Activated CD4-positive, CD25-positive, alpha-beta regulatory T cell (primary cell): ENCODE measurements around the gene PGBD5.

Source experiments
- DNase-seq, 4 experiments: peaks; one replicate each; lab custom pipeline; 2025; lab: John Stamatoyannopoulos, UW

Gene PGBD5

DNA sequence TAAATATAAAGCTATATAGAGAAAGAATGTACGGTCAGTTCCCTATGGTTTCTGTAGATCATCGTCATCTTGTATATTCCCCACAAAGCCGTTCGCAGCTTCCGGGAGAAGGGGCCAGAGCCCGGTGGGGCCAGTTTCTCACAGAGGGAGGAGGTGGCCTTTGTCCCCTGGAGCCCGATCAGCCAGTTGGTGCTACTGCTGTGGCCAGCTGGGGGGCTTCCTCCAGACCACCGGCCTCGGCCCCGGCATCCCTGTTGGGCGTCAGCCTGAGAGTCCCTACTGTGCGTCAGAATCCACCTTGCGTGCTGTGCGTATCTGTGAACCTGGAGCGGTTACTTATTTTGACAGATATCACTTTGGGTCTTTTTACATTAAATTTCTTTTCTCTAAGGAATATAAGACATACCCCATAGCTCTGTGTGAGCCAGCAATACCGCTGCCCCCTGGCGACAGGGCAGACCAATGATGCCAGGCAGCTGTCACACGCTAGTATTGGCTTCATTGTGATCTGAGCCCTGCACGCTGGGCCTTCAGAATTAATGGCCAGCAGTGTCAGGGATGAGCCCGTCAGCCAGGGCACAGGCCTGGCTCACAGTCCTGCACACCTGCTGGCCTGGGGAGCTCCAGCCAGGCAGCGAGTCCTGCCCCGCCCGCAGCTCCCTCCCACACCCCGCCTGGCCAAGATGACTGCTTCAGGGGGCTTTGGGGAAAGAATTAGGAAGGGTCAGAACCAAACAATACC, 145.9 kb downstream of the PGBD5 start:
- no peak for DNase-seq

GRCh38 chr1:230279583-230279945, 146.6 kb downstream of the PGBD5 start:
- DNase-seq, result no peak

- no peak for DNase-seq
Measured at GRCh38 chr1:230278871-230279582, 147.1 kb downstream of the PGBD5 start.

DNA sequence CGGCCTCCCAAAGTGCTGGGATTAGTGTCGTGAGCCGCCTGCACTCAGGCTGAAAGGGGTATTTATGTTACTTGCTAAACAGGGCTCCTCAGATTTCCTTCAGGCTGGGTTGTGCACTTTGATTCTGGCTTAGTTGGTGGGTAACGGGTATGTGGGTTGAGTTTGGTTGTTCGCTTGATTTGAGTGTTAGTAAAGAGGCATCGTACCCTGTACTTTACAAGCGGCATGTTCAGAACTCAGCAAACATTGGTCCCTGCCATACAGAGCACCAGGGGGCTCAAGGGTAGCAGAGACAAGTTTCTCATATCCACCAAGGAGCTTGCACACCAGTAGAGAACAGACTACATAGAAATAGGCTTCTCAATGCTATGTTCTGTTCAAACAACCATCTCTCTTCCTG, 147.8 kb downstream of the PGBD5 start:
- DNase-seq, result no peak

DNA sequence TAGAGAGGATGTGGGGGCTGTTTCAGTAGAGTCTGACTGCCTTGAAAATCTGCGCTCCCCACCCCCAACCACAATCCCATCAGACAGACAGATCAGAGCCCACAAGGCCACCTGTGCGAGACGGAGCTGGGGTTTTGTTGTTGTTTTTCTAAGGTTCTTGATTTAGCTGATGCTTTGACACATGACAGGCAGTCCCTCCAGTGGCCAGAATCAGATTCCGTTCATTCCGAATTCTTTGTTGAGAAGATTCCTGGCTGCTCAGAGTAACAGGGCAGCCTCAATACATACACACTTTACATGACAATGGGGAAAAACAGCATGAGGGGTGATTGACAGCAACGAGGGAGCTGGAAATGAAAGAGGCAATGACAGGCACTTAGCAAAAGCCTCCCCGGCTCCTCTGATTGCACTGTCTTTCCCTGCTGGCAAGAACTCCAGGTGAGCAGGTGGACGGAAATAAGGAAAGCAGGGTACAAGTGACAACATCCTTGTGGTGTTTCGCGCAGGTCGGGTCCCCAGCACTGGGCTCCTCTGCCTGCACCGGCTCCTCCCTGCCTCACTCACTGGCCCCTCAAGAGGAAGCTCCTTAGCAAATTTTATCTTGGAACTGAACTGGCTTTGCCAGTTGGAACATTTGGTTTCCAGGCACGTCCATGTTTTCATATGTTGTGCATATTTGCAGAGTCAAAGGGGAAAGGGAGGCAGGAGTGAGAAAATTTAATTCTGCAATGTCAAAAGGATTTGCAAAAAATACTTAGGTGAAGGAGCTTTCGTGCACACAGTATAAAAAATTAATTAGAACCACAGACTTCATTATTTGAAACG, 148.7 kb downstream of the PGBD5 start:
- DNase-seq, result no peak

GRCh38 chr1:230276401-230276800, 149.7 kb downstream of the PGBD5 start:
- DNase-seq, result no peak

- no peak for DNase-seq
Measured at GRCh38 chr1:230274254-230274653, 151.9 kb downstream of the PGBD5 start.

GRCh38 chr1:230273141-230273710, 152.9 kb downstream of the PGBD5 start:
- no peak for DNase-seq

DNA sequence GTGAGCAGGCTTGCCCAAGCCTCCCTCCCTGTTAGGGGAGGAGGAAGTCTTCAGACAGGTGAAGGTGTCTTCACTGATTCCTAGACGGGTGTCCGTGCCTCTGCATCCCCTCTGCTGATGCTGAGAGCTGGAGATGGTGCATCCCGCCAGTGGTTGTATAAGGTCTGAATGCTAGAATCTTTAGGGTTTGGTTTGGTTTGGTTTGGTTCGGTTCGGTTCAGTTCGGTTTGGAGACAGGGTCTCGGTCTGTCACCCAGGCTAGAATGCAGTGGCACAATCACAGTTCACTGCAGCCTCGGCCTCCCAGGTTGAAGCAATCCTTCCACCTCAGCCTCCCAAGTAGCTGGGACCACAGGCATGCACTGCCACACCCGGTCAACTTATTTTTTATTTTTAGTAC, 153.6 kb downstream of the PGBD5 start:
- no peak for DNase-seq

GRCh38 chr1:230271300-230272035, 154.7 kb downstream of the PGBD5 start:
- no peak for DNase-seq

GRCh38 chr1:230270559-230271281, 155.4 kb downstream of the PGBD5 start:
- DNase-seq, result no peak

GRCh38 chr1:230270185-230270558, 156.0 kb downstream of the PGBD5 start:
- no peak for DNase-seq

DNA sequence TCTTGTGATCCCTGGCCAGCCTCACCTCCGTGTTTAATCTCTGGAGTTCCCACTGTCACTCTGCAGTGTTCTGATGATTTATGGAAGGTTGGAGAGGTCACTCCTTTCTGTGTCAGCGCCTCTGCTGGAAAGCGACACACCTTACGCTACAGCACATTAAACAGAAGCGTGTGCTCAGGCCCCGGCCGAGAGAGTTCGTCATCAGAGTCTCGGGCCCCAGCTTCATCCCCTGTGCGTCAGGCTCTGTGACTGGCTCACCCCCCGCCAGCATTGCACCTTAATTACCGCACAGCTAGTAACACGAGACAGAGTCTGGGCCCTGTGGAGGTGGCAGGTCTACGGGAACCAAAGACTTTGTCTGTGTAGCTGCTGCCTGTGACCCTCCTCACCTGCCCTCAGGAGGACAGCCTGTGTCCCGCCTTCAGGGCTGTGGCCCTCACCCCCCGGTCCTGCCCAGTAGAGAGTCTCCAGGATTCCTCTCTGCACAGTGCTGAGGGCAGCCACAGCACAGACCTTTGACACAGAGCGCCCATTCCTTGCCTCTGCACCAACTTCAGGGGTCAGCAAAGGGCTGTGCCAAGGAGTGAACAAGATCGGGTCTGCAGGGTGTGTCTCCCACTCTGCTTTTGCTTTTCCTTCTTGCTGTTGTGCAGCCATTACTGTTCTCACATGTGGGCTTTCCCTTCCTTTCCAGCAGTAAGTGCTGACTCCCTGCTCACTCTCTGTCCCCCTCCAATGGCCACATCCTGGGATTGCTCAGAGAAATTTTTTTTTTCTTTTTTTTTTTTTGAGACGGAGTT, 157.6 kb downstream of the PGBD5 start:
- DNase-seq, result no peak

- DNase-seq, result no peak
Measured at GRCh38 chr1:230267338-230268065, 158.6 kb downstream of the PGBD5 start.

DNA sequence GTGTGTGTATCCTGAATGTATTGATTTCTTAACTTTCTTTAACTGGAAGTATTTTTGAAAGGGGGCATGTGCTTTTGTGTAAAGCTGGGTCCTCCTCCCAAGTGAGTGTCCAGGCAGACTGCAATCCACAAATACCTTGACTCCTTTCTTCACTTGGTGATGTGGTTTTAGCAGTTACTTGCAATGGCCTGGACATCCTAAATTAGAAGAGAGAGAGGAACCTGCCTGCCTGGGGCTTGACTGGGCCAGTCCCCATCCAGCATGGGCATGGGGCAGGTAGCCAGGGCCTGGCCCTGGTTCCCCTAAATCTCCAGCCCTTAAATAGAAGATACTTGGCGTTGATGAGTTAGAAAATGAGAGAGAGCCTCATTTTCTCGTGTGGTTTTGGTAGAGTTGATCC, 159.7 kb downstream of the PGBD5 start:
- DNase-seq, result no peak

- DNase-seq, result no peak
Measured at GRCh38 chr1:230265200-230266115, 160.7 kb downstream of the PGBD5 start.
